IPS DF 4.7 (cell line): ENCODE measurements around the gene DAPP1.

Experiments
- DNase-seq: peaks from one replicate; pipeline ENCODE4 v3.0.0-alpha.2; 2013; ENCODE audit warnings: low spot score; ENCODE audit errors: extremely low read depth

The DAPP1 gene

DNA sequence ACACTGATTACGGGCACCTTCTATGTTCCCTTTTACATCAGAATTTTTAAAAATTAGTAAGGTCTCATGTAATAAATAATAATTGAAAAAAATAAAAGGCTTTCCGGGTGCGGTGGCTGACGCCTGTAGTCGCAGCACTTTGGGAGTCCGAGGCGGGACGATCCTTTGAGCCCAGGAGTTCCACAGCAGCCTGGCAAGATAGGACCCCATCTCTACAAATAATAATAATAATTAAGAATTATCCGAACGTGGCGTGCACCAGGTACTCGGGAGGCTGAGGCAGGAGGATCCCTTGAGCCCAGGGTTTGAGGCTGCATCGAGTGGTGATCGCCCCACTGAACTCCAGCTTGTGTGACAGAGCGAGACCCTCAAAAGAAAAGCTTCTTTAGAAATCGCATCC lies 78.4 kb downstream of the DAPP1 start:
- no peak for DNase-seq

DNA sequence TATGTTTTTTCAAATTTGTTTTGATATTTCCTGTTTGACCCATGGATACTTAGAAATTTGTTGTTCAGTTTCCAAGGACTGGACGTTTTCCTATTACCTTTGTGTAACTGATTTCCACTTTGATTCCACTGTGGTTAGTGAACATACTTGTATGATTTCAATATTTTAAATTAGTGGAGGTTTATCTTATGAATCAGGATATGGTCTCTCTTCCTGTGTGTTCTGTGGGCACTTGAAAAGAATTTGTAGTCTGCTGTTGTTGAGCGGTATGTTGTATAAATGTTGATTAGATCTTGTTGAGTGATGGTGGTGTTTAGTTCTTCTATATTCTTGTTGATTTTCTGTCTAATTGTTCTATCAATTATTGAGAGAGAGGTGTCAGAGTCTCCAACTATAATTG lies 98.8 kb downstream of the DAPP1 start:
- DNase-seq: no peak

DNA sequence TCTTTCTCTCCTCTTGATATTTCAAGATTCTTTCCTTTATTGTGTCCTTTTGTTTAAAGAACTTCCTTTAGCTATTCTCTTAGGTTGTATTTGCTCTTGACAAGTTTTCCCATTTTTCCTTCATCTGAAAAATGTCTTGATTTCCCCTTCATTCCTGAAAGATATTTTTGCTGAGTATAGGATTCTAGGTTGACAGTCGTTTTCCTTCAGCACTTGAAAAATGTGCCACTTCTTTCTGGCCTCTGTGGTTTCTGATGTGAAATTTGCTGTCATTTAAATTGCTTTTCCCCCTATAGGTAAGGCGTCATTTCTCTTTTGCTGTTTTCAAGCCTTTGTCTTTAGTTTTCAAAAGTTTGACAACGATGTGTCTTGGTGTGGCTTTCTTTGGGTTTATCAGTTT lies 100.9 kb downstream of the DAPP1 start:
- no peak for DNase-seq

GRCh38 chr4:99918656-99919055 lies 102.0 kb downstream of the DAPP1 start:
- no peak for DNase-seq
